ENCODE measurements around the gene VPS33B.
A peak's percentile ranks its signal among the peaks of the same experiment; 100 is the strongest.
"Not testable (repeated sequence)": the region's sequence is repeated elsewhere in the genome, so short reads cannot be mapped to it uniquely, and the experiment has no call there.

VPS33B gene

DNA sequence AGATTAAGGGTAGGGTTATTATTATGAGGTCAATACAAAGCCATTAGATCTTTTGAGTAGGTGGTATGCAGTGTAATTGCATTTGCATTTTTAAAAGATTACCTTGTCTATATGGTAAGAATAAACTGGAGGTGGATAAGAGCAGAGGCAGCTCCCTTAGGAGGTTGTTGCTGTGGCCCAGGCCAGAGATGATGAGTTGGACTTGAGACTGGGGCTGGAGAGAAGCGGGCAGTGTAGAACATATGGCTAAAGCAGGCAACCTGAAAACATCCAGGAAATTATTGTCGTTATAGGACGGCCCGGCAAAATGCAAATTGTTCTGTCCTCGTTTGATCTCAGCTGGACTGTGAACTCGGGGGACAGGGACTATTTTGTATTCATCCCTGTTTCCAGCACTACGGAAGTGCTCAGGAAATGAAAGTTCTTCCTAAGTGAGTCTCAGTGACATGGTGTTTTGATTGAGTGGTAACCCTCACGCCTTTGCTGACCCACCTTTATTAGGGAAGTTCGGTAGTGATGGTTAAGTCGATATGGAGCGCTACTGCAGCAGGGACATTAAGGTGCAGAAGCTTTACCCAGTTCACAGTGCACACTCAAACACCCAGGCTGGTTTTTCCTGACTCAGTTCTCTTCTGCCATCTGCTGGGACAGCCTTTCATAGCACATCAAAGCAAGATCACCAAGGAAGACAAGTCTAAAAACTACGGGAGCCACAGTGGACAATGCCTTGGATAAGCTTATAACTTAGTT lies 27.2 kb upstream of the VPS33B start:
- Histone ChIP-seq H3K4me3 (ENCODE audit: control insufficient read depth in 1 of 7, extremely low read depth in 1 of 7, insufficient read depth in 4 of 7, low read depth in 2 of 7, low read length in 6 of 7) (no peak overlapping the region), H3K27me3 (replicated peaks in 2 of 5; ENCODE audit: control insufficient read depth in 4 of 5, insufficient read depth in 5 of 5, low read length in 4 of 5) (peaks cover 0 to 9% (median 3%) of the 10 kb centered on the region in 5 experiments), H3K9me3 (ENCODE audit: control extremely low read depth in 1 of 5, control insufficient read depth in 4 of 5, insufficient read depth in 2 of 5, low read depth in 1 of 5, low read length in 4 of 5) (no peaks in the 10 kb centered on the region), H3K36me3 (ENCODE audit: control insufficient read depth in 4 of 4, insufficient read depth in 4 of 4, low read length in 3 of 4) (no peaks in the 10 kb centered on the region), H3K27ac (ENCODE audit: insufficient read depth in 1 of 2, low read depth in 1 of 2, low read length in 2 of 2, poor library complexity in 1 of 2, severe bottlenecking in 2 of 2) (no peak overlapping the region), H3K4me1 (ENCODE audit: control extremely low read depth in 1 of 4, control insufficient read depth in 4 of 4, insufficient read depth in 4 of 4, low read length in 3 of 4) (peaks cover 0 to 9% (median 6%) of the 10 kb centered on the region in 4 experiments)
- WGBS (ENCODE audit: insufficient coverage): 49% methylated on average over 7 of the region's 12 CpGs
- ChIA-PET POLR2A (interaction anchor here (0.6 kb wide), 1 partner anchor 65 kb away, joined by 4 read pairs; no protein-coding TSS in a partner anchor), CTCF (interaction anchor here (0.8 to 3.2 kb wide), 12 partner anchors 9 to 223 kb away, joined by 3 to 30 read pairs (median 6); partner anchors contain the start of genes HDDC3, MAN2A2 and RCCD1)
- peak; percentile 62 to 80 (median 75) for DNase-seq

DNA sequence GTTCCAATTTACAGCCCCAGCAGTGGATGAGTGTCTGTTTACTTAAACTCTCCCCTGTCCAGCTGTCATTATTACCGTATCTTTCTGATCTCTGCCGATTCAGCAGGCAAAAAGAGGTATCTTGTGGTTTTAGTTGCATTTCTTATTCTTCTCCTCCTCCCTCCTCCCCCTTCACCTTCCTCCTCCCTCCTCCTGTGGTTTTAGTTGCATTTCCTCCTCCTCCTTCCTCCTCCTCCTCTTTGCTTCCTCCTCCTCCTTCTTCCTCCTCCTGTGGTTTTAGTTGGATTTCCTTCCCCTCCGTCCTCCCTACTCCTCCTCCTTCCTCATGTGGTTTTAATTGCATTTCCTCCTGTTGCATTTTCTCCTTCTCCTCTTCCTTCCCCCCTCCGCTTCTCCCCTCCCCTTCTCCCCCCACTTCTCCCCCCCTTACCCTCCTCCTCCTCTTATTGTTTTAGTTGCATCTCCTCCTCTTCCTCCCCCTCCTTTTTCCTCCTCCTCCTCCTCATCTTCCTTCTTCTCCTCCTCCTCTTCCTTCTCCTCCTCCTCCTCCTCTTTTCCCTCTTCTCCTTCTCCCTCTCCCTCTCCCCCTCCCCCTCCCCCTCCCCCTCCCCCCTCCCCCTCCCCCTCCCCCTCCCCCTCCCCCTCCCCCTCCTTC lies 25.3 kb upstream of the VPS33B start:
- peaks cover 0 to 19% (median 7%) of the 10 kb centered on the region in 4 experiments for H3K4me1 ChIP-seq (ENCODE audit: control extremely low read depth in 1 of 4, control insufficient read depth in 4 of 4, insufficient read depth in 4 of 4, low read length in 3 of 4)
- no CpG with 5 or more reads among the region's 4 CpGs for WGBS (ENCODE audit: insufficient coverage)
- peaks cover 0 to 2% (median 0%) of the 10 kb centered on the region in 5 experiments for H3K27me3 ChIP-seq (replicated peaks in 2 of 5; ENCODE audit: control insufficient read depth in 4 of 5, insufficient read depth in 5 of 5, low read length in 4 of 5)
- DNase-seq: peak; percentile 25 to 63 (median 55)
- H3K4me3 ChIP-seq (ENCODE audit: control insufficient read depth in 1 of 7, extremely low read depth in 1 of 7, insufficient read depth in 4 of 7, low read depth in 2 of 7, low read length in 6 of 7): no peak overlapping the region
- H3K36me3 ChIP-seq (ENCODE audit: control insufficient read depth in 4 of 4, insufficient read depth in 4 of 4, low read length in 3 of 4): no peaks in the 10 kb centered on the region
- H3K27ac ChIP-seq (ENCODE audit: insufficient read depth in 1 of 2, low read depth in 1 of 2, low read length in 2 of 2, poor library complexity in 1 of 2, severe bottlenecking in 2 of 2): no peak overlapping the region
- H3K9me3 ChIP-seq (ENCODE audit: control extremely low read depth in 1 of 5, control insufficient read depth in 4 of 5, insufficient read depth in 2 of 5, low read depth in 1 of 5, low read length in 4 of 5): no peaks in the 10 kb centered on the region
- ChIA-PET CTCF (interaction anchor here (1.2 to 1.7 kb wide), 2 partner anchors 59 to 116 kb away, joined by 3 to 5 read pairs; no protein-coding TSS in a partner anchor), POLR2A (no interaction called here)

DNA sequence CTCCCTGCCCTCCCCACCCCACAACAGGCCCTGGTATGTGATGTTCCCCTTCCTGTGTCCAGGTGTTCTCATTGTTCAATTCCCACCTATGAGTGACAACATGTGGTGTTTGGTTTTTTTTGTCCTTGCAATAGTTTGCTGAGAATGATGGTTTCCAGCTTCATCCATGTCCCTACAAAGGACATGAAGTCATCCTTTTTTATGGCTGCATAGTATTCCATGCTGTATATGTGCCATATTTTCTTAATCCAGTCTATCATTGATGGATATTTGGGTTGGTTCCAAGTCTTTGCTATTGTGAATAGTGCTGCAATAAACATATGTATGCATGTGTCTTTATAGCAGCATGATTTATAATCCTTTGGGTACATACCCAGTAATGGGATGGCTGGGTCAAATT lies 23.7 kb upstream of the VPS33B start:
- H3K9me3 ChIP-seq (ENCODE audit: control extremely low read depth in 1 of 5, control insufficient read depth in 4 of 5, insufficient read depth in 2 of 5, low read depth in 1 of 5, low read length in 4 of 5); H3K27me3 ChIP-seq (replicated peaks in 2 of 5; ENCODE audit: control insufficient read depth in 4 of 5, insufficient read depth in 5 of 5, low read length in 4 of 5); CTCF ChIA-PET; POLR2A ChIA-PET; H3K27ac ChIP-seq (ENCODE audit: insufficient read depth in 1 of 2, low read depth in 1 of 2, low read length in 2 of 2, poor library complexity in 1 of 2, severe bottlenecking in 2 of 2); H3K36me3 ChIP-seq (ENCODE audit: control insufficient read depth in 4 of 4, insufficient read depth in 4 of 4, low read length in 3 of 4); H3K4me3 ChIP-seq (ENCODE audit: control insufficient read depth in 1 of 7, extremely low read depth in 1 of 7, insufficient read depth in 4 of 7, low read depth in 2 of 7, low read length in 6 of 7); DNase-seq: not testable (repeated sequence)
- peaks cover 0 to 19% (median 7%) of the 10 kb centered on the region in 4 experiments for H3K4me1 ChIP-seq (ENCODE audit: control extremely low read depth in 1 of 4, control insufficient read depth in 4 of 4, insufficient read depth in 4 of 4, low read length in 3 of 4)

DNA sequence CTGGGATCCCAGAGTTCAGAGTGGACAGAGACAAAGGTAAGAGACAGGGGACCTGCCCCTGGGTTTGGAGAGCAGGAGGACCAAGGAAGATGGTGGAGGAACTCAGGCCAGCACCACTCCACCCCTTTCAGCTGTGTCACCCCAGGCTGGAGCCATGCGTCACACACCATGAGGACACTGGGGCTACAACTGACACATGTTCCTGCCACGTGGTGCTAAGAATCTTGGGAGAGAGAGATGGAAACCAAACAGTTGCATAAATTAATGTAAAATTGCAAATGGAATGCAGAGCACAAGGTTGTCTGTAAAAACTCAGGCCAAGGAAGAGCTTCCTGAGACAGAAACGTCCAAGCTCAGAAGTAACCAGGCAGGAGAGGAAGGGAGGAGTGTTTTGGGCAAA lies 22.7 kb upstream of the VPS33B start:
- Histone ChIP-seq H3K27me3 (replicated peaks in 2 of 5; ENCODE audit: control insufficient read depth in 4 of 5, insufficient read depth in 5 of 5, low read length in 4 of 5) (no peaks in the 10 kb centered on the region), H3K36me3 (ENCODE audit: control insufficient read depth in 4 of 4, insufficient read depth in 4 of 4, low read length in 3 of 4) (no peaks in the 10 kb centered on the region), H3K4me3 (ENCODE audit: control insufficient read depth in 1 of 7, extremely low read depth in 1 of 7, insufficient read depth in 4 of 7, low read depth in 2 of 7, low read length in 6 of 7) (no peak overlapping the region), H3K4me1 (ENCODE audit: control extremely low read depth in 1 of 4, control insufficient read depth in 4 of 4, insufficient read depth in 4 of 4, low read length in 3 of 4) (peaks cover 0 to 19% (median 5%) of the 10 kb centered on the region in 4 experiments), H3K27ac (ENCODE audit: insufficient read depth in 1 of 2, low read depth in 1 of 2, low read length in 2 of 2, poor library complexity in 1 of 2, severe bottlenecking in 2 of 2) (no peak overlapping the region), H3K9me3 (ENCODE audit: control extremely low read depth in 1 of 5, control insufficient read depth in 4 of 5, insufficient read depth in 2 of 5, low read depth in 1 of 5, low read length in 4 of 5) (no peaks in the 10 kb centered on the region)
- 80% methylated on average over 1 of the region's 3 CpGs for WGBS (ENCODE audit: insufficient coverage)
- DNase-seq: no peak
- CTCF ChIA-PET: no interaction called here
- POLR2A ChIA-PET: no interaction called here

DNA sequence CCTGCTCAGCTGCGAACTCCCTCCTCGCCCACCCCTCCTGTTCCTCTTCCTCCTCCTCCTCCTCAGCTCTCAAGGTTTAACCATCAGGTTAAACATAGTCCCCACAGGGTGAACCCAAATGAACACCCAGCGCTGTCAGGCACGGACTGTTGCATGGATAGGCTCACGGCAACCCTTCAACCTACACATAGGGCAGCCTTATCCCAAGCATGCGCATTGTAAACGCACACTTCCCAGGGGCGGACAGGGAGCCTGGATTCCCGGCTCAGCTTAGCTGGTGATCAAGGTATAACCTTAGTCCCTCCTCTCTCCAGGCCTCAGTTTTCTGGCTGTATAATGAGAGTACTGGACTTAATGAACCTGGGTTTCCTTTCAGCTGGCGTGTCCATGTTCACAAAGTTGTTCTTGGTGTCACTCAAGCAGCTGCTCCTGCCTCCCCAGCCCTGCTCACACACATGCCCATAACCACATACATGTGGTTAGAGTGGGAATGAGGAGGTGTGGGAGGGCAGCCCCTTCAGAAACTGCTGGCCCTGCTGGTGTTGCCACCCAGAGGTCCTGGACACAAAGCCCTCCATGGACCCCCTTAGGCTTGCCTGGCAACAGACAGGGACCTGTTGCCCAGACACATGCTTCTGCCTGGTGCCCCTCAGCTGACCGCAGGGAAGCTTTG lies 20.9 kb upstream of the VPS33B start:
- Histone ChIP-seq H3K36me3 (ENCODE audit: control insufficient read depth in 4 of 4, insufficient read depth in 4 of 4, low read length in 3 of 4) (no peaks in the 10 kb centered on the region), H3K4me3 (ENCODE audit: control insufficient read depth in 1 of 7, extremely low read depth in 1 of 7, insufficient read depth in 4 of 7, low read depth in 2 of 7, low read length in 6 of 7) (no peak overlapping the region), H3K9me3 (ENCODE audit: control extremely low read depth in 1 of 5, control insufficient read depth in 4 of 5, insufficient read depth in 2 of 5, low read depth in 1 of 5, low read length in 4 of 5) (no peaks in the 10 kb centered on the region), H3K4me1 (ENCODE audit: control extremely low read depth in 1 of 4, control insufficient read depth in 4 of 4, insufficient read depth in 4 of 4, low read length in 3 of 4) (peaks cover 0 to 19% (median 3%) of the 10 kb centered on the region in 4 experiments), H3K27me3 (replicated peaks in 2 of 5; ENCODE audit: control insufficient read depth in 4 of 5, insufficient read depth in 5 of 5, low read length in 4 of 5) (no peaks in the 10 kb centered on the region), H3K27ac (ENCODE audit: insufficient read depth in 1 of 2, low read depth in 1 of 2, low read length in 2 of 2, poor library complexity in 1 of 2, severe bottlenecking in 2 of 2) (no peak overlapping the region)
- DNase-seq: no peak
- WGBS (ENCODE audit: insufficient coverage): 100% methylated on average over 5 of the region's 11 CpGs
- ChIA-PET CTCF (interaction anchor here (1.8 to 2.6 kb wide), 3 partner anchors 10 to 87 kb away, joined by 6 to 9 read pairs (median 7); no protein-coding TSS in a partner anchor), POLR2A (no interaction called here)

DNA sequence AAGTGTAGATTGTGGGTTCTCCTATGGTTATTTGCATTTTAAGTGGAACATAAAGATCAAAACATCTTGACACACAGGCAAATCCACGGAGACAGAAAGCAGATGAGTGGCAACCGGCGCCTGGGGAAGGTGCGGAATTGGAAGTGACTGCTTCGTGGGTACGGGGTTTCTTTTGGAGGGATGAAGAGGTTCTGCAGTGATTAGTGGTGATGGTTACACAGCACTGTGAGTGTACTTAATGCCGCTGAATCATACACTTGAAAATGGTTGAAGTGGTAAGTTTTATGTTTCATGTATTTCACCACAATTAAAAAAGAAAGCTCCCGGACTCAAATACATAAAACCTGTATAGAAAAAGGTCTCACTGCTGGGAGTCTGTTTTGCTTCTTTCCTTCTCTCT lies 18.5 kb upstream of the VPS33B start:
- no peak for DNase-seq
- Histone ChIP-seq H3K4me1 (ENCODE audit: control extremely low read depth in 1 of 4, control insufficient read depth in 4 of 4, insufficient read depth in 4 of 4, low read length in 3 of 4) (peaks cover 0 to 13% (median 0%) of the 10 kb centered on the region in 4 experiments), H3K27ac (ENCODE audit: insufficient read depth in 1 of 2, low read depth in 1 of 2, low read length in 2 of 2, poor library complexity in 1 of 2, severe bottlenecking in 2 of 2) (no peak overlapping the region), H3K4me3 (ENCODE audit: control insufficient read depth in 1 of 7, extremely low read depth in 1 of 7, insufficient read depth in 4 of 7, low read depth in 2 of 7, low read length in 6 of 7) (no peak overlapping the region), H3K9me3 (ENCODE audit: control extremely low read depth in 1 of 5, control insufficient read depth in 4 of 5, insufficient read depth in 2 of 5, low read depth in 1 of 5, low read length in 4 of 5) (no peaks in the 10 kb centered on the region), H3K36me3 (ENCODE audit: control insufficient read depth in 4 of 4, insufficient read depth in 4 of 4, low read length in 3 of 4) (no peaks in the 10 kb centered on the region), H3K27me3 (replicated peaks in 2 of 5; ENCODE audit: control insufficient read depth in 4 of 5, insufficient read depth in 5 of 5, low read length in 4 of 5) (no peaks in the 10 kb centered on the region)
- ChIA-PET POLR2A (no interaction called here), CTCF (interaction anchor here (0.9 to 2.0 kb wide), 3 partner anchors 9 to 84 kb away, joined by 3 to 8 read pairs (median 6); no protein-coding TSS in a partner anchor)
- WGBS (ENCODE audit: insufficient coverage): 98% methylated on average over 6 of the region's 8 CpGs
